Activated CD8-positive, alpha-beta T cell treated with anti-CD3 and anti-CD28 coated beads for 36 hours (primary cell): ENCODE results near the gene XRCC2. TPM values are rescaled to one million over a fixed set of nuclear protein-coding genes. Genes with fewer than 3 reads are reported as not detected.

Experiments
- ATAC-seq: fragments of 200-7000 bp; cut with Tn5 transposase; one replicate; pipeline ENCODE4 v1.10.0; 2021; ENCODE audit warnings: mild to moderate bottlenecking, moderate library complexity
- CTCF ChIA-PET: fragments of 350-600 bp; sonication (Branson Sonifier 250); formaldehyde crosslinking; loops from one replicate; lab custom pipeline; 2021; ENCODE audit warnings: antibody characterized with exemption; lab: Charles Lee
- POLR2A ChIA-PET: fragments of 350-600 bp; sonication (Branson Sonifier 250); formaldehyde crosslinking; loops from one replicate; lab custom pipeline; 2021; ENCODE audit warnings: antibody characterized with exemption; lab: Charles Lee
- DNase-seq: peaks from one replicate; pipeline ENCODE4 v3.0.0-alpha.2; 2020
- H3K27ac Mint-ChIP-seq: one replicate; pipeline ENCODE4 v1.8.0; 2021; ENCODE audit warnings: mild to moderate bottlenecking, mixed read lengths
- H3K27me3 Mint-ChIP-seq: one replicate; pipeline ENCODE4 v1.8.0; 2021; ENCODE audit warnings: mixed read lengths
- H3K36me3 Mint-ChIP-seq: one replicate; pipeline ENCODE4 v1.8.0; 2021; ENCODE audit warnings: low read depth, mixed read lengths
- H3K4me1 Mint-ChIP-seq: one replicate; pipeline ENCODE4 v1.8.0; 2021; ENCODE audit warnings: low read depth, mixed read lengths
- H3K4me3 Mint-ChIP-seq: one replicate; pipeline ENCODE4 v1.8.0; 2021; ENCODE audit warnings: mild to moderate bottlenecking, moderate library complexity, mixed read lengths
- H3K9me3 Mint-ChIP-seq: one replicate; pipeline ENCODE4 v1.8.0; 2021; ENCODE audit warnings: mixed read lengths
- intact Hi-C: fragments of 100-400 bp; cut with micrococcal nuclease; formaldehyde crosslinking; loops from one replicate; pipeline ENCODE4 v1.10.0; 2022
- total RNA-seq, 2 experiments: library from RNA; stranded (reverse); gene quantifications; one replicate each; pipeline ENCODE4 v1.2.3, GENCODE V29; 2021
- TF ChIP-seq, protein P1 (sequence below): fragments of 200-600 bp; IDR thresholded peaks from one replicate; pipeline ENCODE4 v1.8.0; 2022; ENCODE audit warnings: antibody characterized with exemption, mild to moderate bottlenecking

The XRCC2 gene
- total RNA-seq, 2 experiments from 2014 or later: 16.6 to 17.2 TPM

- intact Hi-C loops: no loop called here
- Mint-ChIP-seq H3K9me3 (peaks cover 3% of the 10 kb centered on the region), H3K4me3 (no peak overlapping the region), H3K27ac (no peak overlapping the region), H3K4me1 (no peaks in the 10 kb centered on the region), H3K36me3 (peaks cover 19% of the 10 kb centered on the region), H3K27me3 (no peaks in the 10 kb centered on the region)
- TF ChIP-seq, protein P1, sequence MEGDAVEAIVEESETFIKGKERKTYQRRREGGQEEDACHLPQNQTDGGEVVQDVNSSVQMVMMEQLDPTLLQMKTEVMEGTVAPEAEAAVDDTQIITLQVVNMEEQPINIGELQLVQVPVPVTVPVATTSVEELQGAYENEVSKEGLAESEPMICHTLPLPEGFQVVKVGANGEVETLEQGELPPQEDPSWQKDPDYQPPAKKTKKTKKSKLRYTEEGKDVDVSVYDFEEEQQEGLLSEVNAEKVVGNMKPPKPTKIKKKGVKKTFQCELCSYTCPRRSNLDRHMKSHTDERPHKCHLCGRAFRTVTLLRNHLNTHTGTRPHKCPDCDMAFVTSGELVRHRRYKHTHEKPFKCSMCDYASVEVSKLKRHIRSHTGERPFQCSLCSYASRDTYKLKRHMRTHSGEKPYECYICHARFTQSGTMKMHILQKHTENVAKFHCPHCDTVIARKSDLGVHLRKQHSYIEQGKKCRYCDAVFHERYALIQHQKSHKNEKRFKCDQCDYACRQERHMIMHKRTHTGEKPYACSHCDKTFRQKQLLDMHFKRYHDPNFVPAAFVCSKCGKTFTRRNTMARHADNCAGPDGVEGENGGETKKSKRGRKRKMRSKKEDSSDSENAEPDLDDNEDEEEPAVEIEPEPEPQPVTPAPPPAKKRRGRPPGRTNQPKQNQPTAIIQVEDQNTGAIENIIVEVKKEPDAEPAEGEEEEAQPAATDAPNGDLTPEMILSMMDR: no peak
- ATAC-seq (no peak), DNase-seq (no peak)
- ChIA-PET POLR2A (no interaction called here), CTCF (no interaction called here)
These were observed 34.6 kb downstream of the XRCC2 start for GRCh38 chr7:152641384-152641783.

DNA sequence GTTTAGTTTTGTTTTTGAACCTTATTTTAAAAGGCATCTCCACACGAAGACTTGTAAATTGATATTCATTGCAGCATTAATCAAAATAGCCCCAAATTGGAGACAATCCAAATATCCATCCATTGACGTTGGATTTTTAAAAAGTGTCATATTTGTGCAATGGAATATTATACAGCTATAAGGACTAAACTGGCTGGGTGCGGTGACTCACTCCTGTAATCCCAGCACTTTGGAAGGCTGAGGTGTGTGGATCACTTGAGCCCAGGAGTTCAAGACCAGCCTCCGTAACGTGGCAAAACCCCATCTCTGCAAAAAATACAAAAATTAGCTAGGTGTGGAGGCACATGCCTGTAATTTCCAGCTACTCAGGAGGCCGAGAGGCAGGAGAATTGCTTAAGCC, 35.1 kb downstream of the XRCC2 start:
- intact Hi-C loops: no loop called here
- no peak overlapping the region for H3K27ac Mint-ChIP-seq
- ATAC-seq: no peak
- H3K9me3 Mint-ChIP-seq: peaks cover 3% of the 10 kb centered on the region
- ChIA-PET CTCF (no interaction called here), POLR2A (no interaction called here)
- H3K36me3 Mint-ChIP-seq: peaks cover 15% of the 10 kb centered on the region
- H3K4me3 Mint-ChIP-seq: no peak overlapping the region
- no peak for DNase-seq
- no peaks in the 10 kb centered on the region for H3K27me3 Mint-ChIP-seq
- H3K4me1 Mint-ChIP-seq: no peaks in the 10 kb centered on the region
- TF ChIP-seq, protein P1: no peak

DNA sequence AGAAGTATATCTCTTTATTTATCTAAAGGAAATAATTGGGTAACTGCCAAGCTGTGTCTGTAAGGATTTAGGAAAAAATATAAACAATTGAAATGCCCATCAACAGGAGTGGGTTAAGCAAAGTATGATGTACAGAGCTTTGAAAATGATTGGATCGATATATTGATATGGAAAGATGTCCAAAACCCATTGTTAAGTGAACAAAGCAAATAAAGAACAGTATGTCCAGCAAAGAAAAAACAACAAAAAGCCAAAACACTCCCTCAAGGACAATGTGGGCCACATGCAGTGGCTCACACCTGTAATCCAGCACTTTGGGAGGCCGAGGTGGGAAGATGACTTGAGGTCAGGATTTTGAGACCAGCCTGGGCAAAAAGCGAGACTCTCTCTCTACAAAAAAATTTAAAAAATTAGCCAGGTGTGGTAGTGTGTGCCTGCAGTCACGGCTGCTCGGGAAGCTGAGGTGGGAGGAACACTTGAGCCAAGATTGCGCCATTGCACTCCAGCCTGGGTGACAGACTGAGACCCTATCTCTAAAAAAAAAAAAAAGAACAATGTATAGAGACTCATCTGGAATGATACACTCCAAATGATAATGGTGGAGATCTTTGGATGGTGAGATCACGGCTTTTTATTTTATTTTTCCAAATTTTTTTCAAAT, 37.9 kb downstream of the XRCC2 start:
- ChIA-PET POLR2A (interaction anchor here (0.5 kb wide), 1 partner anchor 95 kb away, joined by 4 read pairs; no protein-coding TSS in a partner anchor), CTCF (no interaction called here)
- Mint-ChIP-seq H3K4me1 (no peaks in the 10 kb centered on the region), H3K4me3 (no peak overlapping the region), H3K9me3 (peaks cover 3% of the 10 kb centered on the region), H3K36me3 (peaks cover 2% of the 10 kb centered on the region), H3K27me3 (peaks cover 2% of the 10 kb centered on the region), H3K27ac (no peak overlapping the region)
- no peak for ATAC-seq
- TF ChIP-seq, protein P1: no peak
- intact Hi-C loops: no loop called here
- no peak for DNase-seq

- POLR2A ChIA-PET: no interaction called here
These were observed 38.8 kb downstream of the XRCC2 start for GRCh38 chr7:152637161-152637560.

GRCh38 chr7:152636441-152636840, 39.5 kb downstream of the XRCC2 start:
- DNase-seq: no peak
- Mint-ChIP-seq H3K36me3 (no peaks in the 10 kb centered on the region), H3K4me1 (no peaks in the 10 kb centered on the region), H3K9me3 (no peaks in the 10 kb centered on the region), H3K27ac (no peak overlapping the region), H3K4me3 (no peak overlapping the region), H3K27me3 (peaks cover 2% of the 10 kb centered on the region)
- POLR2A ChIA-PET: interaction anchor here (1.1 kb wide), 1 partner anchor 29 kb away, joined by 3 read pairs; no protein-coding TSS in a partner anchor
- TF ChIP-seq, protein P1: no peak
- intact Hi-C loops: no loop called here
- ATAC-seq: no peak
- CTCF ChIA-PET: no interaction called here

More at GRCh38 chr7:152637161-152637560, 38.8 kb downstream of the XRCC2 start:
- no peaks in the 10 kb centered on the region for H3K36me3 Mint-ChIP-seq
- H3K27me3 Mint-ChIP-seq: peaks cover 2% of the 10 kb centered on the region
- no peaks in the 10 kb centered on the region for H3K4me1 Mint-ChIP-seq
- intact Hi-C loops: no loop called here
- no peaks in the 10 kb centered on the region for H3K9me3 Mint-ChIP-seq
- TF ChIP-seq, protein P1: no peak
- CTCF ChIA-PET: no interaction called here
- H3K27ac Mint-ChIP-seq: no peak overlapping the region
- no peak for ATAC-seq
- DNase-seq: no peak
- no peak overlapping the region for H3K4me3 Mint-ChIP-seq
